ENCODE data around the gene CNPY3. TPM values are rescaled to one million over a fixed set of nuclear protein-coding genes. Genes with fewer than 3 reads are reported as not detected.

CNPY3 gene
- total and polyA plus RNA-seq, 2 donors (not counting 1 experiment from before 2014, with no cell fraction given), result 30.3 to 30.4 TPM

GRCh38 chr6:42933205-42933604 lies 3.9 kb downstream of the CNPY3 start:
- Histone ChIP-seq H3K4me1 (ENCODE audit: control insufficient read depth, extremely low read depth, insufficient read depth, low read length) (peaks cover 3% of the 10 kb centered on the region), H2AFZ (ENCODE audit: low read length) (no peak overlapping the region), H3K9me3 (ENCODE audit: control insufficient read depth, insufficient read depth, low read depth, low read length) (no peaks in the 10 kb centered on the region), H3K27ac (ENCODE audit: insufficient read depth, low read length) (no peak overlapping the region), H3K36me3 (ENCODE audit: control insufficient read depth, insufficient read depth, low read length) (peaks cover 14% of the 10 kb centered on the region), H3K4me2 (ENCODE audit: extremely low read depth, insufficient read depth, low read length) (no peak overlapping the region), H3K79me2 (ENCODE audit: control insufficient read depth, insufficient read depth, low read length) (peaks cover 21% of the 10 kb centered on the region), H3K4me3 (replicated peaks in 1 of 4; ENCODE audit: control extremely low read depth in 1 of 4, insufficient read depth in 1 of 4, low read depth in 3 of 4, low read length in 4 of 4) (no peak overlapping the region), H3K9ac (ENCODE audit: insufficient read depth, low read length) (no peak overlapping the region), H3K27me3 (ENCODE audit: control insufficient read depth, insufficient read depth, low read length) (no peaks in the 10 kb centered on the region), H4K20me1 (ENCODE audit: control insufficient read depth, extremely low read depth, insufficient read depth, low read length) (no peaks in the 10 kb centered on the region)
- DNase-seq (ENCODE audit: low read depth in 2 of 2), result no peak
- TF ChIP-seq, protein P1, sequence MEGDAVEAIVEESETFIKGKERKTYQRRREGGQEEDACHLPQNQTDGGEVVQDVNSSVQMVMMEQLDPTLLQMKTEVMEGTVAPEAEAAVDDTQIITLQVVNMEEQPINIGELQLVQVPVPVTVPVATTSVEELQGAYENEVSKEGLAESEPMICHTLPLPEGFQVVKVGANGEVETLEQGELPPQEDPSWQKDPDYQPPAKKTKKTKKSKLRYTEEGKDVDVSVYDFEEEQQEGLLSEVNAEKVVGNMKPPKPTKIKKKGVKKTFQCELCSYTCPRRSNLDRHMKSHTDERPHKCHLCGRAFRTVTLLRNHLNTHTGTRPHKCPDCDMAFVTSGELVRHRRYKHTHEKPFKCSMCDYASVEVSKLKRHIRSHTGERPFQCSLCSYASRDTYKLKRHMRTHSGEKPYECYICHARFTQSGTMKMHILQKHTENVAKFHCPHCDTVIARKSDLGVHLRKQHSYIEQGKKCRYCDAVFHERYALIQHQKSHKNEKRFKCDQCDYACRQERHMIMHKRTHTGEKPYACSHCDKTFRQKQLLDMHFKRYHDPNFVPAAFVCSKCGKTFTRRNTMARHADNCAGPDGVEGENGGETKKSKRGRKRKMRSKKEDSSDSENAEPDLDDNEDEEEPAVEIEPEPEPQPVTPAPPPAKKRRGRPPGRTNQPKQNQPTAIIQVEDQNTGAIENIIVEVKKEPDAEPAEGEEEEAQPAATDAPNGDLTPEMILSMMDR (conservative IDR thresholded peaks at IDR 0.05 in 1 of 2, IDR thresholded peaks at IDR 0.05 in 1 of 2; ENCODE audit: low read depth in 1 of 2, low read length in 2 of 2), result no peak
- TF ChIP-seq EZH2 (IDR thresholded peaks at IDR 0.05; ENCODE audit: low read length, missing control alignments), result no peak

GRCh38 chr6:42935322-42935721 lies 6.0 kb downstream of the CNPY3 start:
- Histone ChIP-seq H2AFZ (ENCODE audit: low read length) (no peak overlapping the region), H3K9me3 (ENCODE audit: control insufficient read depth, insufficient read depth, low read depth, low read length) (no peaks in the 10 kb centered on the region), H3K4me2 (ENCODE audit: extremely low read depth, insufficient read depth, low read length) (no peak overlapping the region), H3K9ac (ENCODE audit: insufficient read depth, low read length) (no peak overlapping the region), H3K27me3 (ENCODE audit: control insufficient read depth, insufficient read depth, low read length) (no peaks in the 10 kb centered on the region), H3K4me1 (ENCODE audit: control insufficient read depth, extremely low read depth, insufficient read depth, low read length) (peaks cover 3% of the 10 kb centered on the region), H3K79me2 (ENCODE audit: control insufficient read depth, insufficient read depth, low read length) (peaks cover 21% of the 10 kb centered on the region), H3K36me3 (ENCODE audit: control insufficient read depth, insufficient read depth, low read length) (peaks cover 16% of the 10 kb centered on the region), H3K4me3 (replicated peaks in 1 of 4; ENCODE audit: control extremely low read depth in 1 of 4, insufficient read depth in 1 of 4, low read depth in 3 of 4, low read length in 4 of 4) (no peak overlapping the region), H4K20me1 (ENCODE audit: control insufficient read depth, extremely low read depth, insufficient read depth, low read length) (no peaks in the 10 kb centered on the region), H3K27ac (ENCODE audit: insufficient read depth, low read length) (no peak overlapping the region)
- no peak for DNase-seq (ENCODE audit: low read depth in 2 of 2)
- no peak for TF ChIP-seq EZH2 (IDR thresholded peaks at IDR 0.05; ENCODE audit: low read length, missing control alignments)
- TF ChIP-seq, protein P1 (conservative IDR thresholded peaks at IDR 0.05 in 1 of 2, IDR thresholded peaks at IDR 0.05 in 1 of 2; ENCODE audit: low read depth in 1 of 2, low read length in 2 of 2), result no peak

DNA sequence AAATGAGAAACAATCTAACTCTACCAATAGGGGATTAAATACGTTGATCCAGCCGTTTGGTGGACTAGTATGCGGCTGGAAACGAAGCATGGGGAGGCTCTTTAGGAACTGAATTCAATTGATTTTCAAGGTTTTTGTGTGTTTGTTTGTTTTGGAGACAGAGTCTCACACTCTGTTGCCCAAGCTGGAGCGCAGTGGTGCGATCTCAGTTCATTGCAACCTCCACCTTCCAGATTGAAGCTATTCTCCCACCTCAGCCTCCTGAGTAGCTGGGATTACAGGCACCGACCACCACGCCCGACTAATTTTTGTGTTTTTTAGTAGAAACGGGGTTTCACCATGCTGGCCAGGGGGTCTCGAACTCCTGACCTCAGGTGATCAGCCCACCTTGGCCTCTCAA lies 7.1 kb downstream of the CNPY3 start:
- no peak overlapping the region for H3K27ac ChIP-seq (ENCODE audit: insufficient read depth, low read length)
- peaks cover 17% of the 10 kb centered on the region for H3K36me3 ChIP-seq (ENCODE audit: control insufficient read depth, insufficient read depth, low read length)
- DNase-seq (ENCODE audit: low read depth in 2 of 2), result no peak
- no peaks in the 10 kb centered on the region for H3K9me3 ChIP-seq (ENCODE audit: control insufficient read depth, insufficient read depth, low read depth, low read length)
- H3K4me1 ChIP-seq (ENCODE audit: control insufficient read depth, extremely low read depth, insufficient read depth, low read length), result no peaks in the 10 kb centered on the region
- no peak overlapping the region for H3K4me3 ChIP-seq (replicated peaks in 1 of 4; ENCODE audit: control extremely low read depth in 1 of 4, insufficient read depth in 1 of 4, low read depth in 3 of 4, low read length in 4 of 4)
- H3K27me3 ChIP-seq (ENCODE audit: control insufficient read depth, insufficient read depth, low read length), result no peaks in the 10 kb centered on the region
- no peak overlapping the region for H3K9ac ChIP-seq (ENCODE audit: insufficient read depth, low read length)
- H4K20me1 ChIP-seq (ENCODE audit: control insufficient read depth, extremely low read depth, insufficient read depth, low read length), result no peaks in the 10 kb centered on the region
- TF ChIP-seq, protein P1 (conservative IDR thresholded peaks at IDR 0.05 in 1 of 2, IDR thresholded peaks at IDR 0.05 in 1 of 2; ENCODE audit: low read depth in 1 of 2, low read length in 2 of 2), result no peak
- TF ChIP-seq EZH2 (IDR thresholded peaks at IDR 0.05; ENCODE audit: low read length, missing control alignments), result no peak
- H3K79me2 ChIP-seq (ENCODE audit: control insufficient read depth, insufficient read depth, low read length), result peaks cover 14% of the 10 kb centered on the region
- no peak overlapping the region for H2AFZ ChIP-seq (ENCODE audit: low read length)
- H3K4me2 ChIP-seq (ENCODE audit: extremely low read depth, insufficient read depth, low read length), result no peak overlapping the region

Data from fibroblast of lung (primary cell).